Measurements from ENCODE around the gene ARFRP1.

The ARFRP1 gene

GRCh38 chr20:63743210-63743970, 35.6 kb upstream of the ARFRP1 start:
- no peak for DNase-seq (ENCODE audit: low read depth in 2 of 2)

GRCh38 chr20:63742381-63743024, 34.7 kb upstream of the ARFRP1 start:
- no peak for DNase-seq (ENCODE audit: low read depth in 2 of 2)

GRCh38 chr20:63741676-63742380, 34.1 kb upstream of the ARFRP1 start:
- no peak for DNase-seq (ENCODE audit: low read depth in 2 of 2)

- no peak for DNase-seq (ENCODE audit: low read depth in 2 of 2)
Measured at GRCh38 chr20:63741354-63741675, 33.5 kb upstream of the ARFRP1 start.

GRCh38 chr20:63740627-63741353, 33.0 kb upstream of the ARFRP1 start:
- DNase-seq (ENCODE audit: low read depth in 2 of 2): no peak

- no peak for DNase-seq (ENCODE audit: low read depth in 2 of 2)
Measured at GRCh38 chr20:63740070-63740626, 32.4 kb upstream of the ARFRP1 start.

- no peak for DNase-seq (ENCODE audit: low read depth in 2 of 2)
Measured at GRCh38 chr20:63739130-63740069, 31.6 kb upstream of the ARFRP1 start, which contains the start of gene SLC2A4RG. Gene SLC2A4RG, plus strand, starts transcription at chr20:63739776. Its CDS starts 137 bp downstream, at chr20:63739913.

GRCh38 chr20:63738687-63739129, 30.9 kb upstream of the ARFRP1 start:
- no peak for DNase-seq (ENCODE audit: low read depth in 2 of 2)

- DNase-seq (ENCODE audit: low read depth in 2 of 2): no peak
Measured at GRCh38 chr20:63737945-63738686, 30.3 kb upstream of the ARFRP1 start.

GRCh38 chr20:63737695-63737944, 29.8 kb upstream of the ARFRP1 start:
- DNase-seq (ENCODE audit: low read depth in 2 of 2): no peak

GRCh38 chr20:63736893-63737694, 29.3 kb upstream of the ARFRP1 start:
- DNase-seq (ENCODE audit: low read depth in 2 of 2): no peak

- DNase-seq (ENCODE audit: low read depth in 2 of 2): no peak
Measured at GRCh38 chr20:63735859-63736718, 28.3 kb upstream of the ARFRP1 start, which contains the start of gene LIME1. Gene LIME1, plus strand, starts transcription at chr20:63736664. Its CDS starts 886 bp downstream, at chr20:63737550.

- DNase-seq (ENCODE audit: low read depth in 2 of 2): no peak
Measured at GRCh38 chr20:63734946-63735858, 27.4 kb upstream of the ARFRP1 start.

- DNase-seq (ENCODE audit: low read depth in 2 of 2): no peak
Measured at GRCh38 chr20:63734111-63734945, 26.6 kb upstream of the ARFRP1 start.

GRCh38 chr20:63733579-63734081, 25.9 kb upstream of the ARFRP1 start:
- DNase-seq (ENCODE audit: low read depth in 2 of 2): no peak

- no peak for DNase-seq (ENCODE audit: low read depth in 2 of 2)
Measured at GRCh38 chr20:63733117-63733516, 25.3 kb upstream of the ARFRP1 start.
